RWPE1 (cell line): ENCODE measurements around the gene PKNOX2.

Source experiments
- CTCF ChIA-PET: fragments of 350-600 bp; sonication (Branson Sonifier 250); formaldehyde crosslinking; extraction: SDS; loops from one replicate; lab custom pipeline; 2021; lab: Yijun Ruan, JAX
- POLR2A ChIA-PET: fragments of 400-600 bp; formaldehyde crosslinking; extraction: SDS; loops from one replicate; lab custom pipeline; 2020; ENCODE audit warnings: antibody characterized with exemption; ENCODE audit not compliant: low non-redundant PET; lab: Yijun Ruan, JAX
- DNase-seq: peaks from one replicate; pipeline ENCODE4 v3.0.0; 2012; ENCODE audit warnings: low spot score
- H3K27ac ChIP-seq: fragments of 450-650 bp; 2 replicates; pipeline ENCODE4 v1.5.1; 2017
- TF ChIP-seq, protein P1 (sequence below): fragments of 450-650 bp; conservative IDR thresholded peaks from 2 replicates; pipeline ENCODE4 v1.5.1; 2017; ENCODE audit warnings: low read depth, mild to moderate bottlenecking

The PKNOX2 gene

DNA sequence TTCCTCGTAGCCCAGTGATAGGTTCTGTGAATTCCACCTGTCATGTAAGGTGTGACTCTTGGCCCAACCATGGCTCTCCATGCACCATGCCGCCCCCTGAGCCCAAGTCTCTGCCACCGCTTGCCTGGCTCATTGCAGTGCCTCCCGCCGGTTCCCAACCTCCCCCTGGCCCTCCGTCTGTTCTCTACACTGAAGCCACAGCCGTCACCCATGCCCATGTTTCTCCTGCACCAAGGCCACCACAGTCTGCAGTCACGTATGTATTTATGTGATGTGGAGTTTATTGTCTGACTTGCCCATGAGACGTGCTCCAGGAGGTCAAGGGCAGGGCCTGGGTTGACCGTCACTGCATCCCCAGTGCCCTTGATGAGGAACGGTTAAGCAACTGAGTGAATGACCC lies 35.9 kb downstream of the PKNOX2 start:
- no peak overlapping the region for H3K27ac ChIP-seq
- TF ChIP-seq, protein P1, sequence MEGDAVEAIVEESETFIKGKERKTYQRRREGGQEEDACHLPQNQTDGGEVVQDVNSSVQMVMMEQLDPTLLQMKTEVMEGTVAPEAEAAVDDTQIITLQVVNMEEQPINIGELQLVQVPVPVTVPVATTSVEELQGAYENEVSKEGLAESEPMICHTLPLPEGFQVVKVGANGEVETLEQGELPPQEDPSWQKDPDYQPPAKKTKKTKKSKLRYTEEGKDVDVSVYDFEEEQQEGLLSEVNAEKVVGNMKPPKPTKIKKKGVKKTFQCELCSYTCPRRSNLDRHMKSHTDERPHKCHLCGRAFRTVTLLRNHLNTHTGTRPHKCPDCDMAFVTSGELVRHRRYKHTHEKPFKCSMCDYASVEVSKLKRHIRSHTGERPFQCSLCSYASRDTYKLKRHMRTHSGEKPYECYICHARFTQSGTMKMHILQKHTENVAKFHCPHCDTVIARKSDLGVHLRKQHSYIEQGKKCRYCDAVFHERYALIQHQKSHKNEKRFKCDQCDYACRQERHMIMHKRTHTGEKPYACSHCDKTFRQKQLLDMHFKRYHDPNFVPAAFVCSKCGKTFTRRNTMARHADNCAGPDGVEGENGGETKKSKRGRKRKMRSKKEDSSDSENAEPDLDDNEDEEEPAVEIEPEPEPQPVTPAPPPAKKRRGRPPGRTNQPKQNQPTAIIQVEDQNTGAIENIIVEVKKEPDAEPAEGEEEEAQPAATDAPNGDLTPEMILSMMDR: no peak
- ChIA-PET CTCF (no interaction called here), POLR2A (no interaction called here)
- no peak for DNase-seq

DNA sequence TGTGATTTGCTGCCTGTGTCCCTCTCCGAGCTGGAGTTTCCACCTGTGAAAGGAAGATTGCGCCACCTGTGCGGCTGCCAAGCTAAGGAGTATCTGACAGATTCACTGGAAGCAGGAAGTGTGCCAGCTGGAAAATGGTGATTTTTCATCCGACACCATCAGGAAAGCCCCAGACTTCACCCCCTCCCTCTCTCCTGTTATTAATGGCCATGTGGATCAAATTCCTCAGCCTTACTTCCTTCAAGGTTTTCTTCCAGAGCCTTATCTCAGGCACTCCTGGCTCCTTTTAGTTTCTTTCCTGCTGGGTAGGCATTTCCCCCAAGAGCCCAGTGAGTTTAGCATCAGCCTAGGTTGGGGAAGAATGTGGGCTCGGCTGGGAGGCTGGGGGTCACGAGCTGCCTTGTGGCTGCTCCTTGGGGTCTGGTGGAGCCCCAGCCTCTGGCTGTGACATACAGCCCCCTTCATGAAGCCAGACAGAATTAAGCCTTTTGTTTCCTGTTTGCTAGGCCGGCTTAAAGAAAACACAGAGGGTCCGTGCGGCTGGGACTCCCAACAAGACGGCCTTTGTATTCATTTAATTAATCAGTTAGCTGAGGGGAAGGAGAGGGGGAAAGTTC lies 37.1 kb downstream of the PKNOX2 start:
- CTCF ChIA-PET: interaction anchor here (0.6 kb wide), 1 partner anchor 240 kb away, joined by 3 read pairs; no protein-coding TSS in a partner anchor
- TF ChIP-seq, protein P1: no peak
- POLR2A ChIA-PET: no interaction called here
- no peak overlapping the region for H3K27ac ChIP-seq
- no peak for DNase-seq

DNA sequence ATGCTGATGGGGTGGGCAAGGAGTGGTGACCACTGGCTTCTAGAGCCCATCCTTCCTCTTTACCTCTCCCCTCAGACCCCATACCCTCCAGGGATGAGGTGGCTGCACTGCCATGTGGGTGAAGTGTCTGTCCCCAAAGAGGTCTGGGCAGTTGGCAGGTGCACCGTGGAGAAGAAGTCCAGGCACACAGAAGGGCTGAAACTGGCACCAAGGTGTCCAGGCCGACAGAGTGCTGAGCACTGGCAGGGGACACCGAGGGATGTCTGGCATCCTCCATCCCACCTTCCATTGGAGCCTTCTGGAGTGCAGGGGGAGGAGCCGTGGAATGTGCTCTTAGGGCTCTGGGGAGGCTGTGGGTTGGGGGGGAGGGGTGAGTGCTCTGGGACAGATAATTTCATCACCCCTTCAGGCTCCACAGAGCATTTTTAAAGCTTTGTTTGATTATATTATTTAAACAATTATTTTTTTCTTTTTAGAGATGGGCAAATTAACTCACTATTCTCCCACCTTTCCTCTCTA lies 37.9 kb downstream of the PKNOX2 start:
- H3K27ac ChIP-seq: no peak overlapping the region
- DNase-seq: no peak
- POLR2A ChIA-PET: no interaction called here
- CTCF ChIA-PET: no interaction called here
- TF ChIP-seq, protein P1: no peak

DNA sequence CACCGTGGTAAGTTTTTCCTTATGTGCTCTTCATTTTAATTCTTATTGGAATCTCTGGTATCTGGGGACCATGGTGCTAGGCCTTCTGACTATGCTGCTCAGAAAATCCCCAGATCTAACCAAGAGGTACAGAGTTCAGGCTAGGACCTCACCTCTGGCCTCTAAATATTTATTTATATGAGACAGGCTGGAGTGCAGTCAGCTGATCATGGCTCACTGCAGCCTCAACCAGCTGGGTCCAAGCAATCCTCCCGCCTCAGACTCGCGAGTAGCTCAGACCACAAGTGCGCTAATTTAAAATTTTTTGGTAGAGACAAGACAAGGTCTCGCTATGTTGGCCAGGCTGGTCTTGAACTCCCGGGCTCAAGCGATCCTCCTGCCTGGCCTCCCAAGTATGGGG lies 38.4 kb downstream of the PKNOX2 start:
- POLR2A ChIA-PET: no interaction called here
- CTCF ChIA-PET: no interaction called here
- no peak overlapping the region for H3K27ac ChIP-seq
- TF ChIP-seq, protein P1: no peak
- no peak for DNase-seq

DNA sequence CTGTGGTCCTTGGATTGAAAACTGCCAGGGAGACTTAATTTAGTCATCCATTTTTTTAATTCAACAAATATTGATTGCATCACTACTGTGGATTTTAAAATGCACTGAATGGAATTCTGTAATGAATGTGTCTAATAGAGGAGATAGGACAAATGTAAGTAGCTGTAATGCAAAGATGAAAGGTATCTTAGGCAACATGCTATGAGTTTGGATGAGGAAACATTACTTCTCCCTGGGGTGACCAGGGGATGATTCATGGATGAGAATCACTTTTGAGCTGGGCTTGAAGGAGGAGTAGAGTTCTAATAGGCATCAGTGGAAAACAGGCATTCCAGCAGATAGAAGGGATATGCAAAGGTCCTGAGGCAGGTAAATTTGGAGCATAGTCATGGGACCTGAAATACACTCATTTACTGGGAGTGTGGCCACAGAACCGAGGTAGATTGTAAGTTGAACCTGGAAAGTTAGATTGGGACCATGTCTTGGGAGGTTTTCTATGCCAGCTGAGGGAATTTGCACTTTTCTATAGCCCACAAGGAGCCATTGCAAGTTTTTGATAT lies 43.4 kb downstream of the PKNOX2 start:
- DNase-seq: peak; percentile 11
- ChIA-PET CTCF (interaction anchor here (0.9 kb wide), 1 partner anchor 19 kb away, joined by 3 read pairs; no protein-coding TSS in a partner anchor), POLR2A (no interaction called here)
- TF ChIP-seq, protein P1: no peak
- no peak overlapping the region for H3K27ac ChIP-seq

DNA sequence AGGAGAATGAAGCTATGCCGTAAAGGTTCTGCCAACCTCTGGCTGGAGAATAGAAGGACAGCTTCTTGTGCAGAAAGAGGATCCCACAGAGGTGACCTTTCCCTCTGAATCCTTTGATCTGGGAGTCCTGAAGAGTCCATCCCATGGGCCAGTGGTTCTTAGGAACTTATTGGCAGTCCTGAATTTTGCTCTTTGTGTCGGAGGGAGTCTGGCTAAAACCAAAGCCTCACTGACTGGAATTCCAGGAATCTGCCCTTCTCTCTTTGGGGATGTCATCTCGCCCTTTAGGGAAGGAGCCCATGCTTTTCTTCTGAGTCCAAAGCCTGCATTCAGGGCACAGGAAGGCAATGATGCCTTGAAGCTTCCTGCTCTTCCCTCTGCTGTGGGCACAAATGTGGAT lies 45.5 kb downstream of the PKNOX2 start:
- ChIA-PET POLR2A (no interaction called here), CTCF (interaction anchor here (0.6 kb wide), 2 partner anchors 435 to 1611 kb away, joined by 3 read pairs; no protein-coding TSS in a partner anchor)
- TF ChIP-seq, protein P1: no peak
- no peak for DNase-seq
- H3K27ac ChIP-seq: no peak overlapping the region
